ENCODE results near the gene TSPAN32. TPM values are rescaled to one million over a fixed set of nuclear protein-coding genes. Genes with fewer than 3 reads are reported as not detected.

The TSPAN32 gene
- total RNA-seq, 1 donor from 2014 or later: 12.2 TPM

- DNase-seq: peak; percentile 82
- no peak for TF ChIP-seq CTCF (IDR thresholded peaks at IDR 0.05)
- Histone ChIP-seq H3K36me3 (no peaks in the 10 kb centered on the region), H3K4me1 (peaks cover 38% of the 10 kb centered on the region), H3K27me3 (no peaks in the 10 kb centered on the region), H3K27ac (peak overlapping the region; percentile 66), H3K9me3 (no peaks in the 10 kb centered on the region), H3K4me3 (peak overlapping the region; percentile 31)
- intact Hi-C loops (cut with DNase I): loop anchor here (5.0 kb wide), 2 partner anchors 106 to 119 kb away; no protein-coding TSS in a partner anchor
- ATAC-seq: peak; percentile 57
Observed at GRCh38 chr11:2302896-2303626, 1.2 kb downstream of the TSPAN32 start.

- Histone ChIP-seq H3K27me3 (no peaks in the 10 kb centered on the region), H3K36me3 (no peaks in the 10 kb centered on the region), H3K27ac (peak overlapping the region; percentile 66), H3K4me1 (peaks cover 38% of the 10 kb centered on the region), H3K9me3 (no peaks in the 10 kb centered on the region), H3K4me3 (peak overlapping the region; percentile 31)
- no peak for TF ChIP-seq CTCF (IDR thresholded peaks at IDR 0.05)
- DNase-seq: peak; percentile 63
- no peak for ATAC-seq
- intact Hi-C loops (cut with DNase I): loop anchor here (5.0 kb wide), 2 partner anchors 107 to 118 kb away; no protein-coding TSS in a partner anchor
Observed at GRCh38 chr11:2303627-2304505, 2.1 kb downstream of the TSPAN32 start.

GRCh38 chr11:2304506-2305139 is 2.8 kb downstream of the TSPAN32 start:
- no peak for TF ChIP-seq CTCF (IDR thresholded peaks at IDR 0.05)
- peak; percentile 61 for DNase-seq
- H3K4me1 ChIP-seq: peaks cover 38% of the 10 kb centered on the region
- H3K36me3 ChIP-seq: no peaks in the 10 kb centered on the region
- H3K4me3 ChIP-seq: no peak overlapping the region
- H3K9me3 ChIP-seq: no peaks in the 10 kb centered on the region
- intact Hi-C loops (cut with DNase I): loop anchor here (5.0 kb wide), 2 partner anchors 107 to 118 kb away; no protein-coding TSS in a partner anchor
- no peak for ATAC-seq
- peak overlapping the region; percentile 48 for H3K27ac ChIP-seq
- H3K27me3 ChIP-seq: no peaks in the 10 kb centered on the region

GRCh38 chr11:2305140-2305778 is 3.4 kb downstream of the TSPAN32 start:
- no peak overlapping the region for H3K4me3 ChIP-seq
- peak; percentile 88 for TF ChIP-seq CTCF (IDR thresholded peaks at IDR 0.05)

More at GRCh38 chr11:2305140-2305778, 3.4 kb downstream of the TSPAN32 start:
- DNase-seq (peak; percentile 94), ATAC-seq (peak; percentile 76)
- H3K9me3 ChIP-seq: no peaks in the 10 kb centered on the region
- no peaks in the 10 kb centered on the region for H3K27me3 ChIP-seq
- peak overlapping the region; percentile 48 for H3K27ac ChIP-seq
- intact Hi-C loops (cut with DNase I): no loop called here
- no peaks in the 10 kb centered on the region for H3K36me3 ChIP-seq
- H3K4me1 ChIP-seq: peaks cover 38% of the 10 kb centered on the region
